GM18520 (cell line): ENCODE data around the gene GPR176.

Experiments
- ATAC-seq: cut with Tn5 transposase; IDR thresholded peaks from one replicate; pipeline ENCODE4 v1.9.1; 2021; ENCODE audit not compliant: unreplicated experiment

GPR176 gene

GRCh38 chr15:39860871-39861270, 59.2 kb downstream of the GPR176 start:
- no peak for ATAC-seq

GRCh38 chr15:39860200-39860599, 59.9 kb downstream of the GPR176 start:
- no peak for ATAC-seq

- ATAC-seq: no peak
These were observed 60.4 kb downstream of the GPR176 start for GRCh38 chr15:39859636-39860035.

- ATAC-seq: no peak
These were observed 62.9 kb downstream of the GPR176 start for GRCh38 chr15:39857132-39857531.

- ATAC-seq: no peak
These were observed 63.7 kb downstream of the GPR176 start for GRCh38 chr15:39856357-39856756.

GRCh38 chr15:39855400-39855799, 64.7 kb downstream of the GPR176 start:
- ATAC-seq: no peak

- ATAC-seq: no peak
These were observed 65.9 kb downstream of the GPR176 start for GRCh38 chr15:39854161-39854560.

- ATAC-seq: no peak
These were observed 67.8 kb downstream of the GPR176 start for GRCh38 chr15:39852250-39852649.

GRCh38 chr15:39851500-39852092, 68.5 kb downstream of the GPR176 start:
- ATAC-seq: no peak

- no peak for ATAC-seq
These were observed 69.6 kb downstream of the GPR176 start for GRCh38 chr15:39850436-39850835.

GRCh38 chr15:39846108-39846507, 74.0 kb downstream of the GPR176 start:
- no peak for ATAC-seq

GRCh38 chr15:39845582-39845981, 74.5 kb downstream of the GPR176 start:
- no peak for ATAC-seq

- no peak for ATAC-seq
These were observed 76.5 kb downstream of the GPR176 start for GRCh38 chr15:39843565-39843964.

- no peak for ATAC-seq
These were observed 82.6 kb downstream of the GPR176 start for GRCh38 chr15:39837454-39837853.

- ATAC-seq: no peak
These were observed 84.5 kb downstream of the GPR176 start for GRCh38 chr15:39835550-39835949.

GRCh38 chr15:39834256-39834655, 85.8 kb downstream of the GPR176 start:
- no peak for ATAC-seq

- no peak for ATAC-seq
These were observed 86.5 kb downstream of the GPR176 start for GRCh38 chr15:39833515-39833981.

GRCh38 chr15:39830166-39830565, 89.9 kb downstream of the GPR176 start:
- ATAC-seq: no peak

- no peak for ATAC-seq
These were observed 91.6 kb downstream of the GPR176 start for GRCh38 chr15:39828374-39828931.

GRCh38 chr15:39826975-39827374, 93.1 kb downstream of the GPR176 start:
- ATAC-seq: no peak

GRCh38 chr15:39823634-39824033, 96.4 kb downstream of the GPR176 start:
- ATAC-seq: no peak

- no peak for ATAC-seq
These were observed 99.9 kb downstream of the GPR176 start for GRCh38 chr15:39820050-39820602.

GRCh38 chr15:39819533-39819932, 100.5 kb downstream of the GPR176 start:
- ATAC-seq: no peak
